Neural progenitor cell (in vitro differentiated cells): ENCODE results near the gene HADHB. TPM values are rescaled to one million over a fixed set of nuclear protein-coding genes. Genes with fewer than 3 reads are reported as not detected.

ENCODE experiments used
- DNase-seq: peaks from one replicate; pipeline ENCODE4 v3.0.0-alpha.2; 2016; ENCODE audit warnings: low spot score
- H2AFZ ChIP-seq: fragments of 200-600 bp; sonication (generic); replicated peaks from 2 replicates; pipeline ENCODE4 v1.6.1; 2016; ENCODE audit warnings: antibody characterized with exemption
- H3F3A ChIP-seq: fragments of 200-600 bp; sonication (generic); 2 replicates; pipeline ENCODE4 v1.6.1; 2016; ENCODE audit warnings: antibody characterized with exemption, low read depth
- H3K27ac ChIP-seq: fragments of 200-600 bp; sonication (generic); 2 replicates; pipeline ENCODE4 v1.5.1; 2016; ENCODE audit warnings: mild to moderate bottlenecking
- H3K27me3 ChIP-seq: fragments of 200-600 bp; sonication (generic); 2 replicates; pipeline ENCODE4 v1.6.1; 2016; ENCODE audit warnings: mild to moderate bottlenecking, moderate library complexity
- H3K36me3 ChIP-seq: fragments of 200-600 bp; sonication (generic); 2 replicates; pipeline ENCODE4 v1.5.1; 2016
- H3K4me1 ChIP-seq: fragments of 200-600 bp; sonication (generic); 2 replicates; pipeline ENCODE4 v1.6.1; 2016; ENCODE audit warnings: mixed run types
- H3K4me2 ChIP-seq: fragments of 200-600 bp; sonication (generic); 2 replicates; pipeline ENCODE4 v1.6.1; 2016
- H3K4me3 ChIP-seq: fragments of 200-600 bp; sonication (generic); 2 replicates; pipeline ENCODE4 v1.5.1; 2016
- H3K79me2 ChIP-seq: fragments of 200-600 bp; sonication (generic); 2 replicates; pipeline ENCODE4 v1.6.1; 2016; ENCODE audit warnings: low read depth
- H3K9ac ChIP-seq: fragments of 200-600 bp; sonication (generic); 2 replicates; pipeline ENCODE4 v1.6.1; 2016
- H3K9me3 ChIP-seq: fragments of 200-600 bp; sonication (generic); 2 replicates; pipeline ENCODE4 v1.5.1; 2016; ENCODE audit warnings: low read depth
- H4K20me1 ChIP-seq: fragments of 200-600 bp; sonication (generic); 2 replicates; pipeline ENCODE4 v1.6.1; 2016; ENCODE audit warnings: low read depth
- H3K27ac Mint-ChIP-seq: 3 replicates; pipeline ENCODE4 v1.8.0; 2021; ENCODE audit warnings: mixed read lengths
- H3K27me3 Mint-ChIP-seq: 2 replicates; pipeline ENCODE4 v1.8.0; 2022; ENCODE audit warnings: low read depth, mild to moderate bottlenecking, inconsistent platforms, moderate library complexity, mixed read lengths; ENCODE audit not compliant: insufficient read depth
- H3K36me3 Mint-ChIP-seq: 3 replicates; pipeline ENCODE4 v1.8.0; 2021; ENCODE audit warnings: mixed read lengths
- H3K4me1 Mint-ChIP-seq: 3 replicates; pipeline ENCODE4 v1.8.0; 2021; ENCODE audit warnings: mixed read lengths
- H3K4me3 Mint-ChIP-seq: 3 replicates; pipeline ENCODE4 v1.8.0; 2021; ENCODE audit warnings: mild to moderate bottlenecking, moderate library complexity, mixed read lengths
- H3K9me3 Mint-ChIP-seq: 3 replicates; pipeline ENCODE4 v1.8.0; 2020; ENCODE audit warnings: mixed read lengths
- EZH2 ChIP-seq: fragments of 200-600 bp; sonication (generic); IDR thresholded peaks from 2 replicates; pipeline ENCODE4 v1.6.1; 2017; ENCODE audit warnings: antibody characterized with exemption, mild to moderate bottlenecking, moderate library complexity
- EZH2phosphoT487 ChIP-seq: fragments of 200-600 bp; sonication (generic); IDR thresholded peaks from 2 replicates; pipeline ENCODE4 v1.6.1; 2017; ENCODE audit warnings: antibody characterized with exemption
- total RNA-seq: library from RNA; depleted of rRNA; stranded (reverse); fragments of >200 nt; gene quantifications from 2 replicates; pipeline ENCODE4 v1.2.3, GENCODE V29; 2015; ENCODE audit warnings: low replicate concordance
- TF ChIP-seq, protein P1 (sequence below): fragments of 200-600 bp; sonication (generic); IDR thresholded peaks from 2 replicates; pipeline ENCODE4 v1.5.1; 2017; ENCODE audit warnings: antibody characterized with exemption, mild to moderate bottlenecking

Gene HADHB
- total RNA-seq, 1 donor from 2014 or later = 40.6 TPM

DNA sequence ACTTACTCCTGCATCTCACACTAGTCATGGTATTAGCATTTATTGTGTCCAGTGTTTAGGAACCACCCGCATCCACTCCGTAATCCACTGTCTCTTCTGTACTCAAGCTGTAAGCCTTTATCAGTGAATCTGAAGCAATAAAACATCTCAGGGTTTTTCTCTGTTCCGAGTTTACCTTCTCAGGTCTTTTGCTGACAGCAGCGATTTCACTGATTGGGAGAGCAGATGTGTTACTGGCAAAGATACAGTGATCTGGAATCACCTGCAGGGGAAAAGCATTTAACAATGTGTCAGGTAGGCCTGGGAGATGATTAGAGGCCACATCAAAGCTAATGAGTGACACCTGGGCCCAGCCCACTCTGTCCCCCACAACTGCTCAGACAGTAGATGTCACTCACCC lies 47.2 kb upstream of the HADHB start:
- DNase-seq = no peak
- Histone ChIP-seq H4K20me1 (no peaks in the 10 kb centered on the region), H3K9me3 (no peaks in the 10 kb centered on the region), H3K27ac (no peak overlapping the region), H3K27me3 (no peaks in the 10 kb centered on the region), H2AFZ (no peak overlapping the region), H3K4me3 (no peak overlapping the region), H3K4me2 (no peak overlapping the region), H3K36me3 (no peaks in the 10 kb centered on the region), H3K4me1 (peaks cover 2% of the 10 kb centered on the region), H3K9ac (no peak overlapping the region), H3K79me2 (no peaks in the 10 kb centered on the region), H3F3A (no peaks in the 10 kb centered on the region)
- H3K4me1 Mint-ChIP-seq = peaks cover 7% of the 10 kb centered on the region
- no peak for TF ChIP-seq EZH2
- TF ChIP-seq EZH2phosphoT487 = no peak
- TF ChIP-seq, protein P1, sequence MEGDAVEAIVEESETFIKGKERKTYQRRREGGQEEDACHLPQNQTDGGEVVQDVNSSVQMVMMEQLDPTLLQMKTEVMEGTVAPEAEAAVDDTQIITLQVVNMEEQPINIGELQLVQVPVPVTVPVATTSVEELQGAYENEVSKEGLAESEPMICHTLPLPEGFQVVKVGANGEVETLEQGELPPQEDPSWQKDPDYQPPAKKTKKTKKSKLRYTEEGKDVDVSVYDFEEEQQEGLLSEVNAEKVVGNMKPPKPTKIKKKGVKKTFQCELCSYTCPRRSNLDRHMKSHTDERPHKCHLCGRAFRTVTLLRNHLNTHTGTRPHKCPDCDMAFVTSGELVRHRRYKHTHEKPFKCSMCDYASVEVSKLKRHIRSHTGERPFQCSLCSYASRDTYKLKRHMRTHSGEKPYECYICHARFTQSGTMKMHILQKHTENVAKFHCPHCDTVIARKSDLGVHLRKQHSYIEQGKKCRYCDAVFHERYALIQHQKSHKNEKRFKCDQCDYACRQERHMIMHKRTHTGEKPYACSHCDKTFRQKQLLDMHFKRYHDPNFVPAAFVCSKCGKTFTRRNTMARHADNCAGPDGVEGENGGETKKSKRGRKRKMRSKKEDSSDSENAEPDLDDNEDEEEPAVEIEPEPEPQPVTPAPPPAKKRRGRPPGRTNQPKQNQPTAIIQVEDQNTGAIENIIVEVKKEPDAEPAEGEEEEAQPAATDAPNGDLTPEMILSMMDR = no peak
- no peaks in the 10 kb centered on the region for H3K27me3 Mint-ChIP-seq
- no peaks in the 10 kb centered on the region for H3K9me3 Mint-ChIP-seq
- no peak overlapping the region for H3K4me3 Mint-ChIP-seq
- peaks cover 37% of the 10 kb centered on the region for H3K36me3 Mint-ChIP-seq
- no peak overlapping the region for H3K27ac Mint-ChIP-seq

DNA sequence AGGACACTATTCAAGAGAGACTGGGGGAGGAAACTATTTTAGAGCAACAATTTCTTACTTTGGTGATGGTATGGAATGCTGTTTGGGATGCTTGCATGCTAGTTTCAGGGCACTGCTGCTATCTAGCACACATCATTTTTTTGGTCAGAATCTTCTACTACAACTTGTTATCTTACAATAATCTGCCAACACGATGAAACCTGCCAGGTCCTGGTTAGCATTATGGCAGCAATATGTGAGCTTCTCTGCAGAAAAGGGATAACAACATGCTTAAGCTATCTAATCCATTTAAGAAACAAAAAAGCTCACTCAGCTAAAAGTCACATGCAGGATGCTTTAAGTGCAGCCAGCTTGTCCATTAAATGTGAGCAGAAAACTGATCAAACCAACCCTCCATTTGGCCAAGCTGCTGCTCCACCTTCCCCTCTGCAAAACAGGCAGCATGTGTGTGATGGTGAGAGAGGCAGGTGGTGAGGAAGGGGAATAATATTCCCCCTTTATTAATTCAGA lies 41.7 kb upstream of the HADHB start:
- peaks cover 16% of the 10 kb centered on the region for H3K4me1 ChIP-seq
- peaks cover 28% of the 10 kb centered on the region for H3K36me3 Mint-ChIP-seq
- DNase-seq = no peak
- no peaks in the 10 kb centered on the region for H4K20me1 ChIP-seq
- no peak for TF ChIP-seq EZH2
- no peak for TF ChIP-seq EZH2phosphoT487
- TF ChIP-seq, protein P1 = no peak
- H3K27ac ChIP-seq = no peak overlapping the region
- H3K36me3 ChIP-seq = no peaks in the 10 kb centered on the region
- H3K9me3 Mint-ChIP-seq = no peaks in the 10 kb centered on the region
- no peak overlapping the region for H2AFZ ChIP-seq
- H3K4me1 Mint-ChIP-seq = peaks cover 10% of the 10 kb centered on the region
- H3K9me3 ChIP-seq = no peaks in the 10 kb centered on the region
- no peak overlapping the region for H3K9ac ChIP-seq
- H3K79me2 ChIP-seq = no peaks in the 10 kb centered on the region
- H3K27ac Mint-ChIP-seq = peak overlapping the region; percentile 51
- no peak overlapping the region for H3K4me3 ChIP-seq
- H3F3A ChIP-seq = no peaks in the 10 kb centered on the region
- H3K4me3 Mint-ChIP-seq = no peak overlapping the region
- no peaks in the 10 kb centered on the region for H3K27me3 Mint-ChIP-seq
- H3K4me2 ChIP-seq = no peak overlapping the region
- no peaks in the 10 kb centered on the region for H3K27me3 ChIP-seq

DNA sequence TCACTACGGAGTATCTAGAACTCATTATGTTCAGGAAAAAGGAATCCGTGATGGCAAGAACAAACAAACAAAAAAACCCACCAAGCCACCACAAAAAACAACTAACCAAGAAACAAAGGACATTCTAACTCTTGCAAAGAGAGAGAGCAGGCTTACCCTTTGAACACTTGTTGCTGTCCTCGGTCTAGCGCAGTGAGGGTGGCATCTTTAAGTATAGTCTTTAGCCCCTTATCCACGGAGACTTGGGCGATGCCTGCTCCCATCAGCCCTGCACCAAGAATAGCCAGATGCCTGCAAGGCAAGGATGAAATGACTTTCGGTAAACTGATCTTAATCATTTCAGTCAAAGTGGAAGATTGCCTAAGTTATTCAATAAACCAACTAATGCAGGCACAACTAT lies 40.8 kb upstream of the HADHB start:
- no peaks in the 10 kb centered on the region for H4K20me1 ChIP-seq
- peaks cover 16% of the 10 kb centered on the region for H3K4me1 ChIP-seq
- H3F3A ChIP-seq = no peaks in the 10 kb centered on the region
- Mint-ChIP-seq H3K36me3 (peaks cover 23% of the 10 kb centered on the region), H3K4me3 (no peak overlapping the region), H3K27ac (no peak overlapping the region), H3K4me1 (peaks cover 9% of the 10 kb centered on the region), H3K27me3 (no peaks in the 10 kb centered on the region), H3K9me3 (no peaks in the 10 kb centered on the region)
- H3K27ac ChIP-seq = no peak overlapping the region
- H3K4me3 ChIP-seq = no peak overlapping the region
- no peak overlapping the region for H3K4me2 ChIP-seq
- H3K27me3 ChIP-seq = no peaks in the 10 kb centered on the region
- H3K9me3 ChIP-seq = no peaks in the 10 kb centered on the region
- H3K36me3 ChIP-seq = no peaks in the 10 kb centered on the region
- no peak overlapping the region for H3K9ac ChIP-seq
- no peaks in the 10 kb centered on the region for H3K79me2 ChIP-seq
- peak; percentile 25 for DNase-seq
- no peak overlapping the region for H2AFZ ChIP-seq
- TF ChIP-seq EZH2 (no peak), EZH2phosphoT487 (no peak)

DNA sequence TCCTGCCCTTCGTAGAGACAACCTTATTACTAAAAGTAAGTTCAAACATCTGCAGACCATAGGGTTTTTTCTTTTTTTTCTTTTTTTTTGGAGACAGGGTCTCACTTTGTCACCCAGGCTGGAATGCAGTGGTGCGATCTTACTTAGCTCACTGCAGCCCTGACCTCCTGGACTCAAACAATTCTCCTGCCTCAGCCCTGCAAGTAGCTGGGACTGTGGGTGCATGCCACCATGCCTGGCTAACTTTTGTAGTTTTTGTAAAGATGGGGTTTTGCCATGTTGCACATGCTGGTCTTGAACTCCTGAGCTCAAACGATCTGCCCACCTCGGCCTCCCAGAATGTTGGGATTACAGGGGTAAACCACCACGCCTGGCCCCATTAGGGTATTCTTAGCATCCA lies 32.7 kb upstream of the HADHB start:
- TF ChIP-seq, protein P1 = no peak
- no peak for TF ChIP-seq EZH2
- no peak for TF ChIP-seq EZH2phosphoT487
- peaks cover 26% of the 10 kb centered on the region for H3K36me3 Mint-ChIP-seq
- Histone ChIP-seq H4K20me1 (no peaks in the 10 kb centered on the region), H3K9me3 (no peaks in the 10 kb centered on the region), H3K9ac (no peak overlapping the region), H3K4me1 (no peaks in the 10 kb centered on the region), H3F3A (no peaks in the 10 kb centered on the region), H3K36me3 (peaks cover 4% of the 10 kb centered on the region), H3K27me3 (no peaks in the 10 kb centered on the region), H3K79me2 (no peaks in the 10 kb centered on the region), H2AFZ (no peak overlapping the region), H3K4me2 (no peak overlapping the region), H3K4me3 (no peak overlapping the region), H3K27ac (no peak overlapping the region)
- DNase-seq = no peak
- no peaks in the 10 kb centered on the region for H3K4me1 Mint-ChIP-seq
- H3K27me3 Mint-ChIP-seq = no peaks in the 10 kb centered on the region
- H3K4me3 Mint-ChIP-seq = no peak overlapping the region
- H3K27ac Mint-ChIP-seq = no peak overlapping the region
- H3K9me3 Mint-ChIP-seq = no peaks in the 10 kb centered on the region
